ENCODE results near the gene USP6NL.

GRCh38 chr10:11557513-11557912, 53.9 kb downstream of the USP6NL start:
- TF ChIP-seq CTCF (CRISPR knock-in tag; IDR thresholded peaks at IDR 0.05) (no peak), NFYB (CRISPR knock-in tag; IDR thresholded peaks at IDR 0.05) (no peak), FOXO4 (CRISPR knock-in tag; conservative IDR thresholded peaks at IDR 0.05) (no peak), POLR2AphosphoS5 (IDR thresholded peaks at IDR 0.05; ENCODE audit: low read depth, low read length) (no peak), ZC3H4 (CRISPR knock-in tag; IDR thresholded peaks at IDR 0.05; ENCODE audit: borderline replicate concordance) (no peak), NFE2 (CRISPR knock-in tag; IDR thresholded peaks at IDR 0.05) (no peak), EP300 (IDR thresholded peaks at IDR 0.05; ENCODE audit: low read depth in 2 of 2, low read length in 2 of 2) (no peak), EP300 (CRISPR knock-in tag; IDR thresholded peaks at IDR 0.05; ENCODE audit: borderline replicate concordance) (no peak), CREB3 (CRISPR knock-in tag; IDR thresholded peaks at IDR 0.05) (no peak), AFF4 (CRISPR knock-in tag; IDR thresholded peaks at IDR 0.05) (no peak), KLF6 (CRISPR knock-in tag; IDR thresholded peaks at IDR 0.05) (no peak), RELA (CRISPR knock-in tag; IDR thresholded peaks at IDR 0.05) (no peak), TP53 (CRISPR knock-in tag; conservative IDR thresholded peaks at IDR 0.05) (no peak), YY1 (IDR thresholded peaks at IDR 0.05; ENCODE audit: insufficient read depth, insufficient replicate concordance, low read depth, low read length) (no peak)

Measured in HepG2 (cell line).